AG09309 (cell line): ENCODE results near the gene PLEK.

Experiments
- DNase-seq: peaks from one replicate; pipeline ENCODE4 v3.0.0-alpha.2; 2010; ENCODE audit warnings: low read depth
- H3K4me3 ChIP-seq: 2 replicates; pipeline ENCODE4 v1.5.1; 2011; ENCODE audit warnings: mild to moderate bottlenecking, low read depth, low read length, moderate library complexity; ENCODE audit not compliant: control insufficient read depth
- TF ChIP-seq, protein P1 (sequence below): IDR thresholded peaks from 2 replicates; pipeline ENCODE4 v1.5.1; 2011; ENCODE audit warnings: mild to moderate bottlenecking, low read depth, low read length, inconsistent platforms; ENCODE audit not compliant: insufficient read depth, control insufficient read depth; ENCODE audit errors: missing control alignments

PLEK gene

GRCh38 chr2:68426848-68427579 is 61.9 kb downstream of the PLEK start:
- peak; percentile 71 for DNase-seq
- TF ChIP-seq, protein P1, sequence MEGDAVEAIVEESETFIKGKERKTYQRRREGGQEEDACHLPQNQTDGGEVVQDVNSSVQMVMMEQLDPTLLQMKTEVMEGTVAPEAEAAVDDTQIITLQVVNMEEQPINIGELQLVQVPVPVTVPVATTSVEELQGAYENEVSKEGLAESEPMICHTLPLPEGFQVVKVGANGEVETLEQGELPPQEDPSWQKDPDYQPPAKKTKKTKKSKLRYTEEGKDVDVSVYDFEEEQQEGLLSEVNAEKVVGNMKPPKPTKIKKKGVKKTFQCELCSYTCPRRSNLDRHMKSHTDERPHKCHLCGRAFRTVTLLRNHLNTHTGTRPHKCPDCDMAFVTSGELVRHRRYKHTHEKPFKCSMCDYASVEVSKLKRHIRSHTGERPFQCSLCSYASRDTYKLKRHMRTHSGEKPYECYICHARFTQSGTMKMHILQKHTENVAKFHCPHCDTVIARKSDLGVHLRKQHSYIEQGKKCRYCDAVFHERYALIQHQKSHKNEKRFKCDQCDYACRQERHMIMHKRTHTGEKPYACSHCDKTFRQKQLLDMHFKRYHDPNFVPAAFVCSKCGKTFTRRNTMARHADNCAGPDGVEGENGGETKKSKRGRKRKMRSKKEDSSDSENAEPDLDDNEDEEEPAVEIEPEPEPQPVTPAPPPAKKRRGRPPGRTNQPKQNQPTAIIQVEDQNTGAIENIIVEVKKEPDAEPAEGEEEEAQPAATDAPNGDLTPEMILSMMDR, result no peak
- H3K4me3 ChIP-seq, result no peak overlapping the region

- TF ChIP-seq, protein P1, result no peak
- H3K4me3 ChIP-seq, result no peak overlapping the region
- DNase-seq, result no peak
Observed at GRCh38 chr2:68428126-68428525, 63.0 kb downstream of the PLEK start.

GRCh38 chr2:68428746-68429145 is 63.7 kb downstream of the PLEK start:
- no peak overlapping the region for H3K4me3 ChIP-seq
- TF ChIP-seq, protein P1, result no peak
- DNase-seq, result no peak

GRCh38 chr2:68429311-68429826 is 64.3 kb downstream of the PLEK start:
- H3K4me3 ChIP-seq, result no peak overlapping the region
- TF ChIP-seq, protein P1, result no peak
- no peak for DNase-seq

GRCh38 chr2:68431316-68431972 is 66.4 kb downstream of the PLEK start:
- DNase-seq, result no peak
- TF ChIP-seq, protein P1, result no peak
- no peak overlapping the region for H3K4me3 ChIP-seq

GRCh38 chr2:68432696-68433658 is 67.9 kb downstream of the PLEK start:
- DNase-seq, result no peak
- TF ChIP-seq, protein P1, result no peak
- H3K4me3 ChIP-seq, result no peak overlapping the region
